Hematopoietic multipotent progenitor cell treated with erythropoietin and hydrocortisone succinate and interleukin-3 and kit ligand, for 4 days (in vitro differentiated cells): ENCODE measurements around the gene C1orf167.

Source experiments
- DNase-seq: peaks from one replicate; pipeline ENCODE4 v3.0.0-alpha.2; 2015

The C1orf167 gene

GRCh38 chr1:11736746-11737639 is 25.0 kb upstream of the C1orf167 start:
- DNase-seq, result peak; percentile 86

- no peak for DNase-seq
Observed at GRCh38 chr1:11738096-11738495, 23.9 kb upstream of the C1orf167 start.

GRCh38 chr1:11738783-11739182 is 23.2 kb upstream of the C1orf167 start:
- peak; percentile 54 for DNase-seq

GRCh38 chr1:11740258-11741192 is 21.5 kb upstream of the C1orf167 start:
- peak; percentile 89 for DNase-seq

- no peak for DNase-seq
Observed at GRCh38 chr1:11741482-11741881, 20.5 kb upstream of the C1orf167 start.

- DNase-seq, result peak; percentile 85
Observed at GRCh38 chr1:11741919-11742558, 20.0 kb upstream of the C1orf167 start.

GRCh38 chr1:11744287-11744686 is 17.7 kb upstream of the C1orf167 start:
- no peak for DNase-seq

GRCh38 chr1:11746092-11746491 is 15.9 kb upstream of the C1orf167 start:
- no peak for DNase-seq

GRCh38 chr1:11746795-11747487 is 15.1 kb upstream of the C1orf167 start:
- no peak for DNase-seq

- no peak for DNase-seq
Observed at GRCh38 chr1:11748294-11749202, 13.4 kb upstream of the C1orf167 start.

GRCh38 chr1:11749203-11749689 is 12.7 kb upstream of the C1orf167 start:
- DNase-seq, result peak; percentile 87

- DNase-seq, result no peak
Observed at GRCh38 chr1:11749996-11750395, 12.0 kb upstream of the C1orf167 start.

GRCh38 chr1:11751087-11751486 is 10.9 kb upstream of the C1orf167 start:
- DNase-seq, result no peak

- no peak for DNase-seq
Observed at GRCh38 chr1:11752359-11753088, 9.5 kb upstream of the C1orf167 start.

- no peak for DNase-seq
Observed at GRCh38 chr1:11753555-11754208, 8.3 kb upstream of the C1orf167 start.

- DNase-seq, result no peak
Observed at GRCh38 chr1:11757047-11757446, 4.9 kb upstream of the C1orf167 start.

GRCh38 chr1:11759791-11760190 is 2.2 kb upstream of the C1orf167 start:
- no peak for DNase-seq

GRCh38 chr1:11761285-11761684 is 708 bp upstream of the C1orf167 start:
- DNase-seq, result no peak

GRCh38 chr1:11764115-11764514 is 2.1 kb downstream of the C1orf167 start:
- no peak for DNase-seq

- DNase-seq, result no peak
Observed at GRCh38 chr1:11764519-11764918, 2.5 kb downstream of the C1orf167 start.
